ENCODE data around the gene EOLA2.
"Not testable (repeated sequence)": the region's sequence is repeated elsewhere in the genome, so short reads cannot be mapped to it uniquely, and the experiment has no call there.

- TF ChIP-seq CTCF (conservative IDR thresholded peaks at IDR 0.05 in 1 of 2, IDR thresholded peaks at IDR 0.05 in 1 of 2; ENCODE audit: extremely low read depth in 1 of 2, insufficient read depth in 1 of 2, low read depth in 1 of 2, low read length in 2 of 2); EZH2 (IDR thresholded peaks at IDR 0.05; ENCODE audit: borderline replicate concordance, low read length): not testable (repeated sequence)
Observed at GRCh38 chrX:149890828-149891227, 47.5 kb downstream of the EOLA2 start.
